Neural progenitor cell (in vitro differentiated cells): ENCODE results near the gene GBP4.

ENCODE experiments used
- CTCF ChIP-seq: fragments of 200-600 bp; sonication (generic); IDR thresholded peaks from 2 replicates; pipeline ENCODE4 v1.5.1; 2017; ENCODE audit warnings: antibody characterized with exemption, mild to moderate bottlenecking
- EZH2 ChIP-seq: fragments of 200-600 bp; sonication (generic); IDR thresholded peaks from 2 replicates; pipeline ENCODE4 v1.6.1; 2017; ENCODE audit warnings: antibody characterized with exemption, mild to moderate bottlenecking, moderate library complexity

GRCh38 chr1:89149229-89149628 lies 49.5 kb downstream of the GBP4 start:
- TF ChIP-seq CTCF = peak; percentile 32
- TF ChIP-seq EZH2 = no peak
